OCI-LY7 (cell line): ENCODE results near the gene BMI1. TPM values are rescaled to one million over a fixed set of nuclear protein-coding genes. Genes with fewer than 3 reads are reported as not detected.

Experiments
- BruUV-seq: library from RNA; stranded (reverse); fragments of 400-500 nt; replicated peaks from 2 replicates; lab custom pipeline; 2021; lab: Mats Ljungman, UMichigan
- CTCF ChIA-PET: fragments of 300-600 bp; sonication (Branson Sonifier 250); formaldehyde crosslinking; loops from one replicate; lab custom pipeline; 2022; ENCODE audit warnings: antibody characterized with exemption; ENCODE audit not compliant: unreplicated experiment; lab: Charles Lee
- POLR2A ChIA-PET: fragments of 300-600 bp; sonication (Branson Sonifier 250); formaldehyde crosslinking; loops from one replicate; lab custom pipeline; 2022; ENCODE audit warnings: antibody characterized with exemption; lab: Charles Lee
- DNase-seq: peaks from one replicate; pipeline ENCODE4 v3.0.0-alpha.2; 2015; ENCODE audit warnings: low spot score
- H2AFZ ChIP-seq: fragments of 200-600 bp; sonication (generic), shearing (Covaris generic); 2 replicates; pipeline ENCODE4 v1.6.1; 2014; ENCODE audit warnings: mild to moderate bottlenecking, antibody characterized with exemption, low read length, moderate library complexity
- H3K27ac ChIP-seq: fragments of 200-600 bp; sonication (generic); 2 replicates; pipeline ENCODE4 v1.5.1; 2014; ENCODE audit warnings: mixed run types, low read depth, mild to moderate bottlenecking, moderate library complexity, low read length, inconsistent platforms; ENCODE audit not compliant: poor library complexity, severe bottlenecking
- H3K36me3 ChIP-seq: fragments of 200-600 bp; sonication (generic); 2 replicates; pipeline ENCODE4 v1.6.1; 2014; ENCODE audit warnings: mild to moderate bottlenecking, antibody characterized with exemption, low read length, moderate library complexity, mixed read lengths; ENCODE audit not compliant: insufficient read depth
- H3K4me1 ChIP-seq: fragments of 200-600 bp; sonication (generic); 2 replicates; pipeline ENCODE4 v1.5.1; 2014; ENCODE audit warnings: mild to moderate bottlenecking, low read length; ENCODE audit not compliant: insufficient read depth, poor library complexity, severe bottlenecking
- H3K4me2 ChIP-seq: fragments of 200-600 bp; sonication (generic); 2 replicates; pipeline ENCODE4 v1.6.1; 2014; ENCODE audit warnings: mild to moderate bottlenecking, low read length
- H3K4me3 ChIP-seq: fragments of 200-600 bp; sonication (generic); 2 replicates; pipeline ENCODE4 v1.5.1; 2014; ENCODE audit warnings: mild to moderate bottlenecking, low read depth, low read length; ENCODE audit not compliant: poor library complexity, severe bottlenecking
- H3K79me2 ChIP-seq: fragments of 200-600 bp; sonication (generic); 2 replicates; pipeline ENCODE4 v1.6.1; 2016; ENCODE audit warnings: low read depth, mild to moderate bottlenecking, low read length, moderate library complexity, mixed read lengths; ENCODE audit not compliant: insufficient read depth
- H3K9me2 ChIP-seq: fragments of 200-600 bp; sonication (generic); 2 replicates; pipeline ENCODE4 v1.6.1; 2016; ENCODE audit warnings: mild to moderate bottlenecking, low read length, mixed read lengths; ENCODE audit not compliant: insufficient read depth
- H3K9me3 ChIP-seq: fragments of 200-600 bp; sonication (generic); 2 replicates; pipeline ENCODE4 v1.6.1; 2014; ENCODE audit warnings: mild to moderate bottlenecking, mixed run types, low read length, mixed read lengths
- H4K20me1 ChIP-seq: fragments of 200-600 bp; sonication (generic); 2 replicates; pipeline ENCODE4 v1.6.1; 2014; ENCODE audit warnings: mild to moderate bottlenecking, antibody characterized with exemption, low read length, moderate library complexity, mixed read lengths; ENCODE audit not compliant: insufficient read depth
- CTCF ChIP-seq: fragments of 200-600 bp; sonication (generic); conservative IDR thresholded peaks from 2 replicates; pipeline ENCODE4 v1.5.1; 2014; ENCODE audit warnings: mild to moderate bottlenecking, antibody characterized with exemption, low read length, moderate library complexity, mixed read lengths
- EZH2phosphoT487 ChIP-seq: fragments of 200-600 bp; sonication (generic); IDR thresholded peaks from 2 replicates; pipeline ENCODE4 v1.6.1; 2018; ENCODE audit warnings: low read depth, borderline replicate concordance, mild to moderate bottlenecking, mixed run types, antibody characterized with exemption, low read length, moderate library complexity, mixed read lengths
- intact Hi-C: fragments of 100-400 bp; cut with micrococcal nuclease; formaldehyde crosslinking; loops from one replicate; pipeline ENCODE4 v1.10.0; 2022; ENCODE audit not compliant: unreplicated experiment
- total RNA-seq, 2 experiments: library from RNA; depleted of rRNA in 1 of 2; stranded (reverse); fragments of >200 nt in 1 of 2; shearing (Covaris generic) in 1 of 2; gene quantifications; 2 replicates each; pipeline ENCODE4 v1.2.3, GENCODE V29; 2014 to 2022

Gene BMI1
- total RNA-seq, 2 experiments from 2014 or later, result 7.4 to 17.8 TPM

DNA sequence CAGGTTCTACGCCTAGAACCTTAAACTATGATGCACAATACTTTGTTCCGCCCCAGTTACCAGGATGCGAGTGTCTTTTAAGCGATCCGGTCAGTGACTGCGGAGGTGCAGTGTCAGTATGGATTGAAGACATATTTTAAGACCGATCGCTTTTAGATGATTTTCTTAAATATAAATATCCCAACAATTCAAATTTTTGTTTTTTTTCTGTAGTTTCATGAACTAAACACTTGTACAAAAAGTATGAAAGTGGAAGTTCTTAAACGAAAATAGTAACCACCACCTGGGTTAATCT is 3.9 kb upstream of the BMI1 start:
- TSS peak; percentile 67 for BruUV-seq
- peaks cover 28% of the 10 kb centered on the region for H3K4me1 ChIP-seq
- CTCF ChIA-PET, result no interaction called here

DNA sequence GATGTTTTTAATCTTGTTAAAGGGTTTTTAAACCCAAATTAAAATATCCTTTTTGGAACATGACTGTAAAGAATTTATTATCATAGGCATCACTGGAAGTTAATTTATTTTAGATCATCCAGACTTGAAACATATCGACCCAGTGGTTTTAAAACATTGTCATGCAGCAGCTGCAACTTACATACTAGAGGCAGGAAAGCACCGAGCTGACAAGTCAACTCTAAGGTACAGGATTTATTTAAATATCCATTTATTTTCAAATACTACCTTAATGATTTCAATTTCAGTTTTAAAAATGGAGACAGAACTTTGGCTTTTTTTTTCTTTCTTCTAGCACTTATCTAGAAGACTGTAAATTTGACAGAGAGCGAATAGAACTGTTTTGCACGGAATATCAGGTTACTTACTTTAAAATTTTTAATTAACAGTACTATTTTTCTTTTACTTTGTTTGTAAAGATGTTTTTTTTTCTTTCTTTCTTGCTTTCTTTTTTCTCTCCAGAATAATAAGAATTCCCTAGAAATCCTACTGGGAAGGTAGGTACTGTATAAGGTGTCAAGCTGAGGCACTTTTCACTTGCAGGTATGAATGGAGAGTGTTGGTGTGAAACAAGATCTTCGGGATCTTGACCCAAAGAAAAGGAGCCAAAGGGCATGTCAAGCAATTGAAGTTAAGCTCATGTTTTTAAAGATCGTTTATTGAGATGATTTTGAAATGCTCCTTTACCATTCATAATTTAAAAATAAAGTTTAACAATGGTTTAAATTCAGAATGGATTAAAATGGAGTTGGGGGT is 2.9 kb upstream of the BMI1 start:
- Histone ChIP-seq H3K4me3 (peak overlapping the region; percentile 92), H3K79me2 (0 out of 2 replicates have a peak, but pooled peaks cover 11% of the 10 kb centered on the region), H3K36me3 (no peaks in the 10 kb centered on the region), H3K9me2 (no peaks in the 10 kb centered on the region), H4K20me1 (peaks cover 27% of the 10 kb centered on the region; the same call in 1 of the 2 replicates), H3K9me3 (no peaks in the 10 kb centered on the region), H2AFZ (no peak overlapping the region), H3K4me1 (peaks cover 28% of the 10 kb centered on the region), H3K27ac (no peak overlapping the region), H3K4me2 (peak overlapping the region; percentile 98)
- no TSS peak for BruUV-seq
- DNase-seq, result no peak
- CTCF ChIA-PET, result no interaction called here
- intact Hi-C loops, result loop anchor here (2.0 to 10.0 kb wide), 3 partner anchors 23 to 394 kb away; partner anchors contain the start of gene PIP4K2A
- POLR2A ChIA-PET, result interaction anchor here (0.5 to 1.4 kb wide), 6 partner anchors 10 to 316 kb away, joined by 3 to 6 read pairs (median 3); no protein-coding TSS in a partner anchor
- no peak for TF ChIP-seq EZH2phosphoT487
- no peak for TF ChIP-seq CTCF

More for the DNA sequence above, 3.9 kb upstream of the BMI1 start:
- Histone ChIP-seq H3K27ac (peak overlapping the region; percentile 61), H3K79me2 (0 out of 2 replicates have a peak, but pooled peaks cover 11% of the 10 kb centered on the region), H3K4me2 (peak overlapping the region; percentile 98), H3K36me3 (no peaks in the 10 kb centered on the region), H2AFZ (peak overlapping the region; percentile 96; the same call in 1 of the 2 replicates), H3K4me3 (peak overlapping the region; percentile 92), H4K20me1 (peaks cover 24% of the 10 kb centered on the region; the same call in 1 of the 2 replicates), H3K9me3 (no peaks in the 10 kb centered on the region), H3K9me2 (no peaks in the 10 kb centered on the region)
- intact Hi-C loops, result loop anchor here (2.0 to 10.0 kb wide), 3 partner anchors 24 to 395 kb away; partner anchors contain the start of gene PIP4K2A
- no peak for DNase-seq
- POLR2A ChIA-PET, result interaction anchor here (0.6 to 2.6 kb wide), 6 partner anchors 22 to 388 kb away, joined by 3 to 11 read pairs (median 4); no protein-coding TSS in a partner anchor
- TF ChIP-seq EZH2phosphoT487, result no peak

DNA sequence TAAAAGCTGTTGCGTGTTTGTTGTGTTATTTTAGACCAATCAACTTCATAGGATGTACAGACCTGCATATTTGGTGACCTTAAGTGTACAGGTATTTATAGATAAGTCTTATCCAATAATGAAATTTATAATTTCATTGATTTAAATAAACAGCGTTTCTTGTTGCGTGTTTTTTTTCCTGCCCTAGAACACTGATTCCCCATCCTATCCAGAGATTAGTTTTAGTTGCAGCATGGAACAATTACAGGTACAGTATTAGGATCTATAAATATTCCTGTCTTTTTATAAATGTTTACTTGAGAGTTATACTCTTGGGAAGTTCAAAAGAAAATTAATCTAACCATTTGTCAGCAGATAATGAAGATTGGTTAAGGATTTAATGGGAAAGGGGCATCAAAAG is 2.1 kb upstream of the BMI1 start:
- Histone ChIP-seq H3K4me1 (peaks cover 28% of the 10 kb centered on the region), H4K20me1 (peaks cover 32% of the 10 kb centered on the region; the same call in 1 of the 2 replicates), H3K9me2 (no peaks in the 10 kb centered on the region), H3K36me3 (no peaks in the 10 kb centered on the region), H3K4me2 (no peak overlapping the region), H3K9me3 (no peaks in the 10 kb centered on the region), H3K79me2 (0 out of 2 replicates have a peak, but pooled peaks cover 11% of the 10 kb centered on the region), H3K4me3 (no peak overlapping the region), H2AFZ (no peak overlapping the region), H3K27ac (no peak overlapping the region)
- no peak for TF ChIP-seq CTCF
- TF ChIP-seq EZH2phosphoT487, result no peak
- DNase-seq, result no peak
- ChIA-PET POLR2A (interaction anchor here (0.5 to 1.4 kb wide), 3 partner anchors 11 to 317 kb away, joined by 3 to 6 read pairs (median 3); no protein-coding TSS in a partner anchor), CTCF (no interaction called here)
- no TSS peak for BruUV-seq
- intact Hi-C loops, result loop anchor here (5.0 to 10.0 kb wide), 2 partner anchors 286 to 394 kb away; partner anchors contain the start of gene PIP4K2A
